ENCODE data around the gene RGP1.

Gene RGP1

GRCh38 chr9:35738924-35739323 is 10.2 kb upstream of the RGP1 start:
- no peak for DNase-seq (ENCODE audit: low spot score)
- no peaks in the 10 kb centered on the region for H3K27me3 ChIP-seq (ENCODE audit: insufficient read depth, poor library complexity, severe bottlenecking)
- no peaks in the 10 kb centered on the region for H3K4me1 ChIP-seq (ENCODE audit: insufficient read depth, poor library complexity, severe bottlenecking)
- no peak overlapping the region for H3K4me3 ChIP-seq (ENCODE audit: severe bottlenecking)
- no peak overlapping the region for H3K27ac ChIP-seq (ENCODE audit: poor library complexity, severe bottlenecking)
- peaks cover 95% of the 10 kb centered on the region for H3K36me3 ChIP-seq (ENCODE audit: low read depth)
- no peak for ATAC-seq (ENCODE audit: low read depth)
- no peak for TF ChIP-seq CTCF (IDR thresholded peaks at IDR 0.05; ENCODE audit: poor library complexity, severe bottlenecking)
- no peaks in the 10 kb centered on the region for H3K9me3 ChIP-seq (ENCODE audit: severe bottlenecking)

- peaks cover 96% of the 10 kb centered on the region for H3K36me3 ChIP-seq (ENCODE audit: low read depth)
- DNase-seq (ENCODE audit: low spot score) (no peak), ATAC-seq (ENCODE audit: low read depth) (no peak)
- TF ChIP-seq CTCF (IDR thresholded peaks at IDR 0.05; ENCODE audit: poor library complexity, severe bottlenecking): no peak
- no peak overlapping the region for H3K27ac ChIP-seq (ENCODE audit: poor library complexity, severe bottlenecking)
- no peak overlapping the region for H3K4me3 ChIP-seq (ENCODE audit: severe bottlenecking)
- no peaks in the 10 kb centered on the region for H3K9me3 ChIP-seq (ENCODE audit: severe bottlenecking)
- no peaks in the 10 kb centered on the region for H3K27me3 ChIP-seq (ENCODE audit: insufficient read depth, poor library complexity, severe bottlenecking)
- H3K4me1 ChIP-seq (ENCODE audit: insufficient read depth, poor library complexity, severe bottlenecking): no peaks in the 10 kb centered on the region
These were observed 8.8 kb upstream of the RGP1 start for GRCh38 chr9:35740243-35740642.

GRCh38 chr9:35741740-35742139 is 7.3 kb upstream of the RGP1 start:
- no peak overlapping the region for H3K4me3 ChIP-seq (ENCODE audit: severe bottlenecking)
- no peaks in the 10 kb centered on the region for H3K27me3 ChIP-seq (ENCODE audit: insufficient read depth, poor library complexity, severe bottlenecking)
- no peak overlapping the region for H3K27ac ChIP-seq (ENCODE audit: poor library complexity, severe bottlenecking)
- no peak for DNase-seq (ENCODE audit: low spot score)
- H3K36me3 ChIP-seq (ENCODE audit: low read depth): peaks cover 96% of the 10 kb centered on the region
- no peak for TF ChIP-seq CTCF (IDR thresholded peaks at IDR 0.05; ENCODE audit: poor library complexity, severe bottlenecking)
- H3K9me3 ChIP-seq (ENCODE audit: severe bottlenecking): no peaks in the 10 kb centered on the region
- no peak for ATAC-seq (ENCODE audit: low read depth)
- peaks cover 7% of the 10 kb centered on the region for H3K4me1 ChIP-seq (ENCODE audit: insufficient read depth, poor library complexity, severe bottlenecking)

GRCh38 chr9:35743452-35743851 is 5.6 kb upstream of the RGP1 start:
- H3K4me1 ChIP-seq (ENCODE audit: insufficient read depth, poor library complexity, severe bottlenecking): peaks cover 7% of the 10 kb centered on the region
- no peak for TF ChIP-seq CTCF (IDR thresholded peaks at IDR 0.05; ENCODE audit: poor library complexity, severe bottlenecking)
- DNase-seq (ENCODE audit: low spot score): no peak
- peaks cover 85% of the 10 kb centered on the region for H3K36me3 ChIP-seq (ENCODE audit: low read depth)
- ATAC-seq (ENCODE audit: low read depth): no peak
- H3K9me3 ChIP-seq (ENCODE audit: severe bottlenecking): no peaks in the 10 kb centered on the region
- no peaks in the 10 kb centered on the region for H3K27me3 ChIP-seq (ENCODE audit: insufficient read depth, poor library complexity, severe bottlenecking)
- H3K27ac ChIP-seq (ENCODE audit: poor library complexity, severe bottlenecking): no peak overlapping the region
- H3K4me3 ChIP-seq (ENCODE audit: severe bottlenecking): no peak overlapping the region

DNA sequence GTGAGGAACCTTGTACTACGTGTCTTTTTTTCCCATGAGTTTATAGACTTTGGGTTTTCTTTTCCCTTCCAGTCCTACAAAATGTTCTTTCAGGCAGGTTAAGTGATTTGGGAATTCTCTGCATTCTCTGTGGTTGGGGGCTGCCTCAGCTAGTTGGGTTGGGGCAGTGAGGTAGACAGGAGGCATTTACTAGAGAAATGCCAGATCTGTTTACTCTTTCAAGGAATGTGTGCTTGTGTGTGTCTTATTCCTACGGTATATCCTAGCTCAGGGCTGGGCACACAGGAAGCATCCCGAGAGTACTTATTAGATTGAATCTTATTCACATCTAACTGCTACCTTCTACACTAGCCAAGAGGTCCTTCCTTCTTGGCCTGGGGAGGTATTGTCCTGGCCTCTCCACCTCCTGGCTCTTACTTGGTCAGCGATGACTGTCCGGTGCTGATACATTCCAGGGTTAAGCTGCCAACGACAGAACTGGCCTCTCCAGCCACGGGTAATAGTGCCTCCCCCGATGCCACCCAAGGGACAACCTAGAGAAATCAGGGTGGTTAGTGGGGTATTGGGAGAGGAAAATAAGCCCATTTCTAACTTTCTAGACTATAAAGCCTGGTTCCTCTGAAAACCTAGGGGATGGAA is 5.1 kb upstream of the RGP1 start:
- DNase-seq (ENCODE audit: low spot score) (no peak), ATAC-seq (ENCODE audit: low read depth) (no peak)
- TF ChIP-seq CTCF (IDR thresholded peaks at IDR 0.05; ENCODE audit: poor library complexity, severe bottlenecking): no peak
- peaks cover 7% of the 10 kb centered on the region for H3K4me1 ChIP-seq (ENCODE audit: insufficient read depth, poor library complexity, severe bottlenecking)
- no peaks in the 10 kb centered on the region for H3K9me3 ChIP-seq (ENCODE audit: severe bottlenecking)
- no peaks in the 10 kb centered on the region for H3K27me3 ChIP-seq (ENCODE audit: insufficient read depth, poor library complexity, severe bottlenecking)
- H3K27ac ChIP-seq (ENCODE audit: poor library complexity, severe bottlenecking): no peak overlapping the region
- no peak overlapping the region for H3K4me3 ChIP-seq (ENCODE audit: severe bottlenecking)
- H3K36me3 ChIP-seq (ENCODE audit: low read depth): peaks cover 80% of the 10 kb centered on the region
